ENCODE measurements around the gene NINL. TPM values are rescaled to one million over a fixed set of nuclear protein-coding genes. Genes with fewer than 3 reads are reported as not detected.
"Not testable (repeated sequence)": the region's sequence is repeated elsewhere in the genome, so short reads cannot be mapped to it uniquely, and the experiment has no call there.

NINL gene
- total and polyA plus RNA-seq, 12 donors: 1.3 to 17.9 (median 3.8) TPM

DNA sequence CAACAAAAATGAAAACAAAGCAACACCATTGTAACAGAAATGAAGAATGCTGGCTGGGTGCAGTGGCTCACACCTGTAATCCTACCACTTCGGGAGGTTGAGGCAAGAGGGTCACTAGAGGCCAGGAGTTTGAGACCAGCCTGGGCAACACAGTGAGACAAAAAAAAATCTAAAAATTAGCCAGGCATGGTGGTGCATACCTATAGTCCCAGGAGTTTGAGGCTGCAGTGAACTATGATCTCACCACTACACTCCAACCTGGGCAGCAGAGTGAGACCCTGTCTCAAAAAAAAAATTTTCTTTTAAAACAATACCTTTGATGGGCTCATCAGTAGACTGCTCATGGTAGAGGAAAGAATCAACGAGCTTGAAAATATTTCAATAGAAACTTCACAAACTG lies 18.5 kb downstream of the NINL start:
- peaks cover 0 to 11% (median 0%) of the 10 kb centered on the region in 11 donors for H3K9me3 ChIP-seq
- H3K4me1 ChIP-seq: no peaks in the 10 kb centered on the region
- ATAC-seq: no peak

GRCh38 chr20:25565578-25566157 lies 19.7 kb downstream of the NINL start:
- Histone ChIP-seq H3K27me3 (no peaks in the 10 kb centered on the region), H3K9me3 (peaks cover 0 to 11% (median 0%) of the 10 kb centered on the region in 11 donors), H3K4me3 (no peak overlapping the region), H3K27ac (no peak overlapping the region), H3K36me3 (no peaks in the 10 kb centered on the region), H3K4me1 (no peaks in the 10 kb centered on the region)
- WGBS, 2 donors: 66 to 81% methylated on average over 6 of the region's 6 CpGs
- DNase-seq (no peak), ATAC-seq (no peak)
- TF ChIP-seq CTCF (IDR thresholded peaks at IDR 0.05): no peak
- intact Hi-C loops (cut with DNase I): no loop called here

More for the DNA sequence above, 18.5 kb downstream of the NINL start:
- DNase-seq: no peak
- Histone ChIP-seq H3K27ac (no peak overlapping the region), H3K36me3 (no peaks in the 10 kb centered on the region), H3K4me3 (no peak overlapping the region), H3K27me3 (no peaks in the 10 kb centered on the region)
- no peak for TF ChIP-seq CTCF (IDR thresholded peaks at IDR 0.05)
- intact Hi-C loops (cut with DNase I): no loop called here
- WGBS, 2 donors: 93 to 94% methylated on average over 2 of the region's 2 CpGs

DNA sequence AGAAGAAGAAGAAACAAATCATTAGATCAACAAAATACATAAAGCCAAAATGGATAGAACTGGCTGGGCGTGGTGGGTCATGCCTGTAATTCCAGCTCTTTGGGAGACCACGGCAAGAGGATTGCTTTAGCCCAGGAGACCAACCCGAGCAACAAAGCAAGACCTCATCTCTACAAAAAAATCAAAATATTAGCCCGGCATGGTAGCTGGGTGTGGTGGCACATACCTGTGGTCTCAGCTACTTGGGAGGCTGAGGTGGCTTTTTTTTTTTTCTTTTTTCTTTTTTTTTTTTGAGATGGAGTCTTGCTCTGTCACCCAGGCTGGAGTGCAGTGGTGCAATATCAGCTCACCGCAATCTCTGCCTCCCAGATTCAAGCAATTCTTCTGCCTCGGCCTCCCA lies 21.5 kb downstream of the NINL start:
- TF ChIP-seq CTCF (IDR thresholded peaks at IDR 0.05): no peak
- no peaks in the 10 kb centered on the region for H3K4me1 ChIP-seq
- WGBS, 2 donors: 96 to 99% methylated on average over 6 of the region's 6 CpGs
- DNase-seq (no peak), ATAC-seq (no peak)
- no peak overlapping the region for H3K27ac ChIP-seq
- peaks cover 0 to 11% (median 0%) of the 10 kb centered on the region in 11 donors for H3K9me3 ChIP-seq
- no peaks in the 10 kb centered on the region for H3K36me3 ChIP-seq
- intact Hi-C loops (cut with DNase I): no loop called here
- H3K27me3 ChIP-seq: no peaks in the 10 kb centered on the region
- H3K4me3 ChIP-seq: no peak overlapping the region

- ATAC-seq: no peak
- intact Hi-C loops (cut with DNase I): no loop called here
Measured at GRCh38 chr20:25563362-25563761, 22.0 kb downstream of the NINL start.

DNA sequence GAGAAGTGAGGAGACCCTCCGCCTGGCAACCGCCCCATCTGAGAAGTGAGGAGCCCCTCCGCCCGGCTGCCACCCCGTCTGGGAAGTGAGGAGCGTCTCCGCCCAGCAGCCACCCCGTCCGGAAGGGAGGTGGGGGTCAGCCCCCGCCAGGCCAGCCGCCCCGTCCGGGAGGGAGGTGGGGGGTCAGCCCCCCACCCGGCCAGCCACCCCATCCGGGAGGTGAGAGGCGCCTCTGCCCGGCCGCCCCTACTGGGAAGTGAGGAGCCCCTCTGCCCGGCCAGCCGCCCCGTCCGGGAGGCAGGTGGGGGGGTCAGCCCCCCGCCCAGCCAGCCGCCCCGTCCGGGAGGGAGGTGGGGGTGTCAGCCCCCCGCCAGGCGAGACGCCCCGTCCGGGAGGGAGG lies 23.6 kb downstream of the NINL start:
- ATAC-seq; DNase-seq; H3K4me1 ChIP-seq; H3K27ac ChIP-seq; H3K36me3 ChIP-seq; H3K4me3 ChIP-seq; intact Hi-C loops (cut with DNase I); H3K27me3 ChIP-seq: not testable (repeated sequence)
- H3K9me3 ChIP-seq: peaks cover 0 to 11% (median 0%) of the 10 kb centered on the region in 11 donors
- WGBS, 2 donors: 95 to 96% methylated on average over 7 to 26 of the region's 31 CpGs

More at GRCh38 chr20:25563362-25563761, 22.0 kb downstream of the NINL start:
- H3K27ac ChIP-seq: no peak overlapping the region
- no peak overlapping the region for H3K4me3 ChIP-seq
- H3K9me3 ChIP-seq: peaks cover 0 to 11% (median 0%) of the 10 kb centered on the region in 11 donors
- H3K36me3 ChIP-seq: no peaks in the 10 kb centered on the region
- no peak for DNase-seq
- TF ChIP-seq CTCF (IDR thresholded peaks at IDR 0.05): no peak
- no peaks in the 10 kb centered on the region for H3K27me3 ChIP-seq
- H3K4me1 ChIP-seq: no peaks in the 10 kb centered on the region

Measured in heart right ventricle (tissue), 16 donors.